Chondrocyte (in vitro differentiated cells): ENCODE measurements around the gene UGT2A2. TPM values are rescaled to one million over a fixed set of nuclear protein-coding genes. Genes with fewer than 3 reads are reported as not detected.

Experiments used
- DNase-seq: peaks from one replicate; pipeline ENCODE4 v3.0.0; 2021; ENCODE audit warnings: mixed read lengths, low spot score
- H3K27ac Mint-ChIP-seq: one replicate; pipeline ENCODE4 v1.8.0; 2021; ENCODE audit warnings: mild to moderate bottlenecking, moderate library complexity, mixed read lengths; ENCODE audit not compliant: unreplicated experiment
- H3K27me3 Mint-ChIP-seq: 2 replicates; pipeline ENCODE4 v1.8.0; 2021; ENCODE audit warnings: low read depth, mixed read lengths
- H3K36me3 Mint-ChIP-seq: 2 replicates; pipeline ENCODE4 v1.8.0; 2021; ENCODE audit warnings: low read depth, mixed read lengths
- H3K4me1 Mint-ChIP-seq: 2 replicates; pipeline ENCODE4 v1.8.0; 2021; ENCODE audit warnings: low read depth, mild to moderate bottlenecking, mixed read lengths
- H3K4me3 Mint-ChIP-seq: one replicate; pipeline ENCODE4 v1.8.0; 2021; ENCODE audit warnings: mild to moderate bottlenecking, moderate library complexity, mixed read lengths; ENCODE audit not compliant: unreplicated experiment
- H3K9me3 Mint-ChIP-seq: 2 replicates; pipeline ENCODE4 v1.8.0; 2021; ENCODE audit warnings: low read depth, mixed read lengths
- total RNA-seq: library from RNA; stranded (reverse); gene quantifications from 3 replicates; pipeline ENCODE4 v1.2.1, GENCODE V29; 2021
- TF ChIP-seq, protein P1 (sequence below): fragments of 200-600 bp; sonication (generic); IDR thresholded peaks from 2 replicates; pipeline ENCODE4 v1.5.0; 2021; ENCODE audit warnings: antibody characterized with exemption, mild to moderate bottlenecking, moderate library complexity

The UGT2A2 gene
- total RNA-seq, 1 donor from 2014 or later = not detected

GRCh38 chr4:69583543-69583942 lies 55.9 kb downstream of the UGT2A2 start:
- H3K36me3 Mint-ChIP-seq = no peaks in the 10 kb centered on the region
- H3K4me3 Mint-ChIP-seq = no peak overlapping the region
- peaks cover 5% of the 10 kb centered on the region for H3K27me3 Mint-ChIP-seq
- TF ChIP-seq, protein P1, sequence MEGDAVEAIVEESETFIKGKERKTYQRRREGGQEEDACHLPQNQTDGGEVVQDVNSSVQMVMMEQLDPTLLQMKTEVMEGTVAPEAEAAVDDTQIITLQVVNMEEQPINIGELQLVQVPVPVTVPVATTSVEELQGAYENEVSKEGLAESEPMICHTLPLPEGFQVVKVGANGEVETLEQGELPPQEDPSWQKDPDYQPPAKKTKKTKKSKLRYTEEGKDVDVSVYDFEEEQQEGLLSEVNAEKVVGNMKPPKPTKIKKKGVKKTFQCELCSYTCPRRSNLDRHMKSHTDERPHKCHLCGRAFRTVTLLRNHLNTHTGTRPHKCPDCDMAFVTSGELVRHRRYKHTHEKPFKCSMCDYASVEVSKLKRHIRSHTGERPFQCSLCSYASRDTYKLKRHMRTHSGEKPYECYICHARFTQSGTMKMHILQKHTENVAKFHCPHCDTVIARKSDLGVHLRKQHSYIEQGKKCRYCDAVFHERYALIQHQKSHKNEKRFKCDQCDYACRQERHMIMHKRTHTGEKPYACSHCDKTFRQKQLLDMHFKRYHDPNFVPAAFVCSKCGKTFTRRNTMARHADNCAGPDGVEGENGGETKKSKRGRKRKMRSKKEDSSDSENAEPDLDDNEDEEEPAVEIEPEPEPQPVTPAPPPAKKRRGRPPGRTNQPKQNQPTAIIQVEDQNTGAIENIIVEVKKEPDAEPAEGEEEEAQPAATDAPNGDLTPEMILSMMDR = no peak
- H3K9me3 Mint-ChIP-seq = peaks cover 7% of the 10 kb centered on the region
- H3K27ac Mint-ChIP-seq = no peak overlapping the region
- H3K4me1 Mint-ChIP-seq = no peaks in the 10 kb centered on the region
- DNase-seq = no peak

- TF ChIP-seq, protein P1 = no peak
- no peak for DNase-seq
- no peaks in the 10 kb centered on the region for H3K4me1 Mint-ChIP-seq
- H3K9me3 Mint-ChIP-seq = no peaks in the 10 kb centered on the region
- H3K27ac Mint-ChIP-seq = no peak overlapping the region
- no peaks in the 10 kb centered on the region for H3K27me3 Mint-ChIP-seq
- H3K36me3 Mint-ChIP-seq = no peaks in the 10 kb centered on the region
- H3K4me3 Mint-ChIP-seq = no peak overlapping the region
Observed at GRCh38 chr4:69577245-69577644, 62.2 kb downstream of the UGT2A2 start.

DNA sequence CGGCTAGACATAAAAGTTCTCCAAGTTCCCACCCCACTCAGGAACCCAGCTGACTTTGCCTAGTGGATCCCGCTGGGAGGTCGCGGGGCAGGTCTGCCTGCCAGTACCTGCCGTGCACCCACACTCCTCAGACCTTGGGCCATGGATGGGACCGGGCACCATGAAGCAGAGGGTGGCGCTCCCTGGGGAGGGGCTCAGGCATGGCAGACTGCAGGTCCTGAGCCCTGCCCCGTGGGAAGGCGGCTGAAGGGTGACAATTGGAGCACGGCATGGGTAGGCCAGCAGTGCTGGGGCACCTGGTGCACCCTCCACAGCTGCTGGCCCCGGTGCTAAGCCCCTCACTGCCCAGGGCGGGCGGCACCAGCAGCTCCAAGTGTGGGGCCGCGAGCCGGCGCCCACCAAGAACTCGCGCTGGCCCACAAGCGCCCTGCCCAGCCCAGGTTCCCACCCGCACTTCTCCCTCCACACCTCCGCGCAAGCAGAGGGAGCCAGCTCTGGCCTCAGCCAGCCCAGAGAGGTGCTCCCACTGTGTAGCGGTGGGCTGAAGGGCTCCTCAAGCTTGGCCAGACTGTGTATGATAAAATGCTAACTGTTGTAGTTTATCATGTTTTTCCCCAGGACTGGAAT lies 63.1 kb downstream of the UGT2A2 start:
- Mint-ChIP-seq H3K4me1 (no peaks in the 10 kb centered on the region), H3K9me3 (no peaks in the 10 kb centered on the region), H3K27me3 (peaks cover 2% of the 10 kb centered on the region), H3K27ac (no peak overlapping the region), H3K4me3 (no peak overlapping the region), H3K36me3 (no peaks in the 10 kb centered on the region)
- DNase-seq = peak; percentile 74
- TF ChIP-seq, protein P1 = no peak

GRCh38 chr4:69568787-69569186 lies 70.7 kb downstream of the UGT2A2 start:
- Mint-ChIP-seq H3K27ac (no peak overlapping the region), H3K36me3 (no peaks in the 10 kb centered on the region), H3K4me3 (no peak overlapping the region), H3K4me1 (no peaks in the 10 kb centered on the region), H3K9me3 (no peaks in the 10 kb centered on the region), H3K27me3 (peaks cover 2% of the 10 kb centered on the region)
- no peak for DNase-seq
- TF ChIP-seq, protein P1 = no peak

GRCh38 chr4:69563424-69563823 lies 76.0 kb downstream of the UGT2A2 start:
- no peaks in the 10 kb centered on the region for H3K27me3 Mint-ChIP-seq

More at GRCh38 chr4:69563424-69563823, 76.0 kb downstream of the UGT2A2 start:
- TF ChIP-seq, protein P1 = no peak
- Mint-ChIP-seq H3K27ac (no peak overlapping the region), H3K9me3 (no peaks in the 10 kb centered on the region), H3K4me1 (no peaks in the 10 kb centered on the region), H3K4me3 (no peak overlapping the region), H3K36me3 (no peaks in the 10 kb centered on the region)
- no peak for DNase-seq
